Stimulated activated CD4-positive, alpha-beta T cell treated with anti-CD3 and anti-CD28 coated beads, Interleukin-4, amount 100 ng/mL, for 4 hours (primary cell): ENCODE measurements around the gene NCAN.

Experiments used
- DNase-seq, 2 experiments: peaks; one replicate each; pipeline ENCODE4 v3.0.0-alpha.2; 2020

The NCAN gene

GRCh38 chr19:19297759-19298158 lies 86.0 kb downstream of the NCAN start:
- DNase-seq, result no peak

- no peak for DNase-seq
Observed at GRCh38 chr19:19300613-19301012, 88.9 kb downstream of the NCAN start.
